Hematopoietic multipotent progenitor cell treated with erythropoietin and hydrocortisone succinate and interleukin-3 and kit ligand, for 17 days (in vitro differentiated cells): Measurements from ENCODE around the gene BOLA3.
"Not testable (repeated sequence)": the region's sequence is repeated elsewhere in the genome, so short reads cannot be mapped to it uniquely, and the experiment has no call there.

ENCODE experiments used
- DNase-seq: peaks from one replicate; pipeline ENCODE4 v3.0.0-alpha.2; 2015; ENCODE audit warnings: low spot score

The BOLA3 gene

DNA sequence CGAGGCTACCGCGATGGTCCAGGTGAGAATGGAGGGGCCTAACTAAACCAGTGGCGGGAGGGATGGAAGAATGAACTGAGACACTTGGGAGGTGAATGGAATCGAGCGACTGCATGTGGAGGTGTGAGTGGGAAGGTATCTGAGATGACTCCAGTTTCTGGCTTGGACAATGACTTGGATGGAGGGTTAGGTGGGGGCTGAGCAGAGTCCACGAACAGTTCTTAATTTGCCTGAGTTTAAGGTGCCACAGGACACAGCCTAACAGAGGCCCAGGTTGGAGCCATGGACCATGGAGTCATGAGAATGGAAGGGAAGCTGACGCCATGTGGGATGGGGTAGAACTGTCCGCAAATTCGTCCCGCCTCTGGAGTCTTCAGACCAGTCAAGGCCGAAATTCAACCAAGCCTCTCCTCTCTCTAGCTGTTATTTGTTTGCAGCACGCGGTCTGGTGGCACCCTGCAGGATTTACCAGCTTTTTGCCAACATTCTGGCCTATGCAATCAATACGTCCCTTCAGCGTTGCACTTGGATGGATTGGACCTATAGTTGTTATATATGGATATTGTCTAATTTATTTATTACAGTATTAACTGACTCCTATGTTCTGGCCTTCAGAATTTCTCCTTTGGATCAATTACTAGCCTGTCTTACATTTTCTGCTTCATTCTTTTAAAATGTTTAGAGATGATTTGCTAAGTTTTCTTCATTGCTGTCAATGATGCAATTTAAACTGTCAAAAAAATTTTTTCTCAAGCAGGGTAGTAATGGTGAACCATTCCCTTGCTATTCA is 940 bp upstream of the BOLA3 start:
- DNase-seq: no peak

DNA sequence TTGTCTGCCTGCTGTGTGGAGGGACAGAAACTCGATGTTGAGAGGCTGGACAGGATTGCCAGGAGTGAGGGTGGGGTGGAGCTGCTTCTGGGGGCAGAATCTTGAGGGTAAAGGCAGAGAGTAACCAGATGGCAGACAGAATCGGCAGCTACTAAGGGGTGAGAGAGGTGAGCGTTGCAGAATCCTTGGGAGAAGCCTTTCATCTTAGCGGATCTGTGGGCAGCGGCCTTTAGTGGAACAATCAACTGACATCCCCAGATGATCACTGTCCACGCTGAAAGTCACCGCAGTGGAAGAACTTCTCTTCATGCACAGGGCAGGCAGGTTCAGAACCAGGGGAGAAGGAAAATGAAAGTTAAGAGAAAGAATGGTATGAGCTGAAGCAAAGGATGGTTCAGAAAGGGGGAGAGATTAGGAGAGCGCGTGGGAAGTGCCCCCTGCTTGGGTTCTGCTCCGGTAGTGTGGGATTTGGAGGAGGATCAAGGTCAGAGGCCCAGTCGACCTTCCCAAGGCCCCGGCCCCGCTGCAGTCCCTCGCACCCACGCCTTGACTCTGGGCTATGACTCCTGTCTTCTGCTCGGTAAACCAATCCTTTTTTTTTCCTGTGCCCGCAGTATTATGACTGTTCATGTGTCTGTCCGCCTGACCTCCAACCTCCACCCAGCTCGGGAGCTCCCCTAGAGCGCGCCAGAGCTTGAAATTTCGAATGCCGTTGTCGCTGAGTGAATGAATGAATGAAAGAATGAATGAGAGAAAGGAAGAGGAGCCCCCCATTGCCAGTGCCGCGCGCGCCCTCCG is 584 bp downstream of the BOLA3 start:
- DNase-seq: no peak

DNA sequence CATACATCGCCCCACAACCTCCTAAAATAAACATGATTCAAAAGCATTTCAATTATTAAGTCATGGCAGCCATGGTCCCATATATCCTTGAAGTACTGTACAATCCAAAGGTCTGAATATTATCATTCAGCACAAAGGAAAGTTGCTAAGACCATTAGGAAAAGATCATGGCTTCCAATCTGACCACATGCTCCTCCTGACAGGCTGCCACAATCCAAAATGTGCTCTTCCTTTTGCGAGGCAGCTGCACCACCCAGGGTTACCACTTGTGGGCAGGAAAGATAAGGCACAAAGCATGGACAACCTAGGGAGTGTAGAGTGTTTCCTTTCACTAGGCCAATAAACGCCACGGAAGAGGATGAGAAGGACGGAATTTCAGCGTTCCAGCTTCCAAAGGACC is 5.4 kb downstream of the BOLA3 start:
- DNase-seq: no peak

DNA sequence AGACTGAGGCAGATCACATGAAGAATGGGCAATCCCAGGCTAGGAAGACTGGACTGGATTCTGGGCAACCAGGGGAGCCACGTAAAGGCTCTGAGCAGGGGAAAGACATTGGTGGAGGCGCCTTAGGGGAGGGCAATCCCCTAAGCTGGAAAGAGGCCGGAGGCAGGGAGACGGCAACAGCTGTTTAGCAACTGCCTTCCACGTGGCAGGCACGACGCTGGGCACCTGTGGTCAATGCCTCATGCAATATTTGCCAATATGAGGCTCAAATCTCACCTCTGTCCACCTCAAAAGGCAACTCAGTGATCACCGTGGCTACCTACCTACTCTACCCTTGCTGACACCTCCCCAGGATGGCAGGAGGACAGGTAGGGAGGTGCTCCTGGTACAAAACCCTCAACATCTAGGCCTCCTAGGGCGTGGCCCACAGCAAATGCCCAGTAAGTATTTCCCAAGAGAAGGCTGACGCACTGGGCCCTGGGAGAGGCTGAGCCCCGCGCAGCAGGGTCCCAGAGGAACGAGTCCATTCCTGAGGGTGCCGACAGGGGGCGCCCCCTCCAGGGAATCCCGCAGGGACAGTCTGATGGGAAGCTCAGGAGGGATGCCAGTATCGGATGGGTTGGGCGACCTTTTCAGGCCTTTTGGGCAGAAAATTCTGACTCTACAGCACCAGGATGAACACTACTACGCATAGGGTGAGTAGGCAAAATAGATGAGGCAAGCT is 8.9 kb downstream of the BOLA3 start:
- no peak for DNase-seq

DNA sequence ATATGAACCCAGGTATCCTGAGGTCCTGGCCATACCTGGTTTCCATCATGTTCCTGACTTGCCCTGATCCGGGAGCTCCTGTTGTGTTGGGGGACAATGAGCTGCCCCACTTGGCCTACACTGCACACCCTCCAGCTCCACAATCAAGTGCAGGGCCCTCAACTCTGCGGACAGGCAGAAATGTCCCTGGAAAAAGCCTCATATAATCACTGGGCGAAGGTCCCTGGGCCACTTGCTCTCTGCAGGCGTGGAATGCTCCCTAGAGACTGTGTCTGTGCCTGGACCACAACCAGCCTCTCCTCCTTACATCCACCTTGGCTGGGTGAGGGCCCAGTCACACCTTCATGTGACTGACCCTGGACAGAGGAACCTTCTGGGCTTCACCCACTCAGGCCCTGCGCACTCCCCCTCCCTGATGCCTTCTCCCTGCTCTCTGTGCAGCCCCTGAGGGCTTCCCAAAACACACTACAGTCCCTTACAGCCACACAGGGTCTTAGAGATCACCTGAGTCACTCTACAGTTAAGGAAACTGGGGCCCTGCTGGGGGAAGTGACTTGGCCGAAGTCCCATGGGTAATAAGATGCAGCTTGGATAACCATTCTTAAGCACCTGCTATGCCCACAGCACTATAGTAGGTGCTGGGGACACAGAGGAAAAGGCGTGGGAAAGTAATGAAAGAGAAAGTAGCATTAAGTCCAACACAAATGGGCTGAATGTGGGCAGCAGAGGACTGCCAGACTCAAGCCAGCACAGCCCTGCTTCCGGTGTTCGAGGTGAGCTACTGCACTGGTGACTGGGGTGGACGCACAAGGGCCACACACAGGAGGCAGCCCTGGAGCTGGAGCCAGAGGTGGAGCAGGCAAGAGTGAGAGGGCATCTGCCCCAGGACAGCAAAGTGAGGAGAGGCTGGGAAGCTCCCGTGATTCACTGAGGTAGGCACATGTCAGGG is 9.8 kb downstream of the BOLA3 start:
- DNase-seq: no peak

DNA sequence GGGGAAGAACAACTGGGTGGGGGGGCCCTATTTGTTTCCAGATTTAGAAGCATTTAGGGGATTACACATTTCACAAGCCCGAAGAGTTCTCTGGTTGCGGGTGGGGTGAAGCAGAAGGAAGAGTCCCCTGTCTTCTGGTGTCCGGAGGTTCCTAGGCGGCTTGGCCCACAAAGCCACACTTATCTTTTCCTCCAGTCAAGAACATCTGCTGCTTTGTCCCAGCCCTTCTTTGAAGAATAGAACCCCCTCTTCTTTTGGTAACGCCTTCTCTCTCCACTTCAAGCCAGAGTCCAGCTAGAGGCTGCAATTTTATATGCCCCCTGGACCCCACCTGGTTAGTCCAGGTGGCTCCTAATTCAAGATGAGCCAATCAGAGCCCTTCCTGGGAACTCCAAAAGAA is 15.8 kb downstream of the BOLA3 start:
- no peak for DNase-seq

DNA sequence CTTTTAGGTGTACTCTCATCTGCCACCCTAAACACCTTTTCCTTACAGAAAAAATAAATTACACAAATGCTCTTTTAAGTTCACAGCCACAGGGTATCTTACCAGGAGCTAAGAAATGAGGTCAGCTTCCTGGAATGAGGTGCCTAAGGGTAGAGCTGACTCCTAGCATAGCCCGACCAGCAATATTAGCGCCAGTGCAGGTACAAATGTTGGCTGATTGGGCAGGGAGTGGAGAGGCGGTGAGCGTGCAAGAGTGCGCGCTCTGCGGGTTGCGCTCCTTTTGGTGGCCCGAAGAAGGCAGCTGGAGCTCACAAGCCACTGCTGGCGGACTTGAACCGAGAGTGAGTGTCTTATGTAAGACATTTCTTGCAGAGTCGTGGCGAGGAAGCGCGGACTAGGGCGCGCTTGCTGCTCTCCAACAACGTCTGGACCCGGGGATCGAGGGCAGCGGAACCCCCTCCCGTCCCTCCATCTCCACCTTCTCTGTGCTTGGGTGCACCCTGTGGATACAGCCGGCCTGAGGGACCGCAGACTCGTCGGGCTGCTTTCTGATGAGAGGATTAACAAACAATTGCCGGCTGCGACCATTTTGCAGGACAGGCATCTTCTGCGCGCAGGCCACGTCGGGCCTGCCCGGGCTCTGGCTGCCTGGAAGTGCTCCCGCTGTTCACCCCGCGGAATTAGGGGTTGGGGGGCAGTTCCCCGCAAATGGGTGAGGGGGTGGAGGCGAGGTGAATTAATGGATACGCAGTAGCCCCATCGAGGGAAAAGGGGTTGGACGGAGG is 17.3 kb downstream of the BOLA3 start:
- DNase-seq: no peak

DNA sequence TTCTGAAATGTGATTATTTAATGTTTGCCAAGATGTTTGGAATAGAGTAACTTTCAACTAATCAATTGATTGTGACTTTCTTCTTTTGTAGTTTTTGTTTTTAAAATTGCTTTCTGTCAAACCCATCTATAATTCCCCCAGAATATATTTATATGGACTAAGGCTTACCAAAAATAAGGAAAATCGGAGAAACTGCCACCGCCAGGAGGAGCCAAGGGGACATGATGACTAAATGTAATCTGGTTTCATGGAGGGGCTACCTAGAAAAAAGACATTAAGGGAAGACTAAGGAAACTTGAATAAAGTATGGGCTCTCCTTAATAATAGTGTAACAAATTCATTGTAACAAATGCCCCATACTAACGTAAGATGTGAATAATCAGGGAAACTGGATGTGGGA is 19.5 kb downstream of the BOLA3 start:
- DNase-seq: no peak

DNA sequence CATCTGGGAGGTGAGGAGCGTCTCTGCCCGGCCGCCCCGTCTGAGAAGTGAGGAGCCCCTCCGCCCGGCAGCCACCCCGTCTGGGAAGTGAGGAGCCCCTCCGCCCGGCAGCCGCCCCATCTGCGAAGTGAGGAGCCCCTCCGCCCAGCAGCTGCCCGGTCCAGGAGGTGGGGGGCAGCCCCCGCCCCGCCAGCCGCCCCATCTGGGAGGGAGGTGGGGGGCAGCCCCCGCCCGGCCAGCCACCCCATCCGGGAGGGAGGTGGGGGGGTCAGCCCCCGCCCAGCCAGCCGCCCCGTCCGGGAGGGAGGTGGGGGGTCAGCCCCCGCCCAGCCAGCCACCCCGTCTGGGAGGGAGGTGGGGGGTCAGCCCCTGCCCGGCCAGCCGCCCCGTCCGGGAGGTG is 23.8 kb downstream of the BOLA3 start:
- not testable (repeated sequence) for DNase-seq

DNA sequence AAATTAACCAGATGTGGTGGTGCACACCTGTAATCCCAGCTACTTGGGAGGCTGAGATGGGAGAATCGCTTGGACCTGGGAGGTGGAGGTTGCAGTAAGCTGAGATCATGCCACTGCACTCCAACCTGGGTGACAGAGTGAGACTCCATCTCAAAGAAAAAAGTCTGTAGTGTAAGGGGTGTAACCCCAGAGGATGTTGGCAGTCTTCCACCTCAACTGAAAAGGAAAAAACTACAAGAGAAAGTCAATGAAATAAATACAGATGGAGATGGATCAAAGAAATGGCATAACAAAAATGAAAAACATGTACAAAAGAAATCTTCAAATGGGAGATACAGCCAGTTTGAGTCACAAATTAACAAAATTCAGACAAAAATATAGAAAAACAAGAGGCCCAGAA is 25.9 kb downstream of the BOLA3 start:
- DNase-seq: not testable (repeated sequence)

DNA sequence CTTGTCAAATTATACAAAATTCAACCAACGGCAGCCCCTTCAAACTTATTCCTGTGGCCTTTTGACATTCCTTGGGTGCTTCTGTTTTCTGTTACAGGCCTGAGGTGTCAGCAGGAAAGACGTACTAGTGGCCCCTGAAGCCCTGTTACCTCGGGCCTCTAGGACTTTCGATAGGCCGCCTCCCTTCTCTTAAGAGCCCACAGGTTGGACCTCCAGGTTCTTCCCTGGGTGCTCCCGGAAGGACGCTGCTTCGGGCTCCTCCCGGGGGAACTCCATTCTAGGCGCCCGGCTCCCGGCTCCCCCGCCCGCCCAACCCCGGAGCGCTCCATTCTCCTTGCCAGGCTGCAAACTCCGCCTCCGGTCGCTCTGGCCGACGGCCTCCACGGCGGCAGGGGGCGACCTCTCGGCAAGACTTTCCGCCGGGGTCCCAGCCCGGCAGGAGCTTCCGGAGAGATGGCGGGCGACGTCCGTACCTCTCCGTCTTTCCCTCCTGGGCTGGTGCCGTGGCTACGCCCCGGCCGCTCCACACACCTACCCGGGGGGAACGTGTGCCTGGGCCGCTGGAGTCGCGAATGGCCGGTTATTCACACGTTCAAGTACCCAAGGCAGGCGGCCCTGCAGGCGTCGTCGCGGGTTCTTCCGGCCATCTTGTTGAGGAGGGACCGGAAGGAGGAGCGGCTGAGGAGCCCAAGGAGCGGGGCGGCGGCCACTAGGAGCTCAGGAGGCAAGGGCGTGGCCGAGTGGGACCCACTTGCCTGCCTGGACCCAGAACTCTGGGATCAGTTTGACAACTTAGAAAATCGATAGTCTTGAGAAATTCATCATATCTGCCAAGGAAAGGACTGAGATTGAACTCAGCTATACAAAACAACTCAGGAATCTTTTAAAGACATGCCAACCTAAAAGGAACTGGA is 27.5 kb downstream of the BOLA3 start:
- DNase-seq: peak; percentile 87

DNA sequence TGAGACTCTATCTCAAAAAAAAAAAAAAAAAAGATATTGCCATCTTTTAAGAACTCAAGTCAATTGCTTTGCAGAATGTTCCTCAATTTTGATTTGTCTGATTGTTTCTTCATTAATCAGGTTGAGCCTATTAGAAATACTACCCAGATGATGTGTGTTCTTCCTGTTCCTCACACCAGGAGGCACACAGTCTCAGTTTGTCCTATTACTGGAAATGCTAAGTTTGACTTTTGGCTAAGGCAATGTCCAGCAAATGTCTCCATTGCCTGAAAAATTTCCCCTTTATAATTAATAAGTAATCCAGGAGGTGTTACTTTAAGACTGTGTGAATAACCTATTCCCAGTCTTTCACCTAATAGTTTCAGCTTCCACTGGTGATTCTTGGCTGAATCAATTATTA is 28.4 kb downstream of the BOLA3 start:
- DNase-seq: peak; percentile 20

DNA sequence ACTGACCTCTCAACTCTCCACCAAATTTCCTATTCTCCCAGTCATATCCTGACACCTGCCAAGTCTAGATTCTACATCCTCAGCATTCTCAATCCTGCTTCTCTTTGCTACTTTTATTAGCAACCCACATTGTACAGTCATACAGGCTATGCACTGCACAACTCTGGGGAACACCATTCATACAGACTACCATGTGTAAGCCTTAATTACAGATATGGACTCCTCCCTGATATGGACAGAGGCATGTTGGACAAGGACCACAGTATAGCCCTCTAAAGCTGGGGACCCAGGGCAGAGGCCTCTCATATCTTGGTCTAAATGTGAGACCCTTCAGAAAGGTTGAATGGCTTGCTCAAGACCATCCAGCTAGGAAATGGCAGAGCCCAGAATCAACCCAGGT is 36.3 kb downstream of the BOLA3 start:
- DNase-seq: no peak

DNA sequence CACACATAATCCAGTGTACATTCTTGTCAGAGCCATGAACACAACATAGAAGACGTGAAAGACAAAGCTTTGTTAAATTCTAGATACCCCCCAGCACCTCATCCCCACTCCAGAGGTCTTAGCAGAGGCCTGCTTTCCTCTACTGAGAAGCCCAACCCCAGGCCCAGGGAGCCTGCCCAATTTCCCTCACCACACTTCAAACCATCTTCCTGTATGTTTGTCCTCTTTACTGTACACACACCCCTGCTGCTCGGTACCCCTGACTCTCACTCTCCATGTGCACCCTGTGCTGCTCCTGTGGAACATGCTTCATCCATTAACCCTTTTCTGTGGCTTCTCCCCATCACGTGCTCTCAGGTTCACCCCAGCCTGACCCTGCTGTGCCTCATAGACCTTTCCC is 37.2 kb downstream of the BOLA3 start:
- no peak for DNase-seq

DNA sequence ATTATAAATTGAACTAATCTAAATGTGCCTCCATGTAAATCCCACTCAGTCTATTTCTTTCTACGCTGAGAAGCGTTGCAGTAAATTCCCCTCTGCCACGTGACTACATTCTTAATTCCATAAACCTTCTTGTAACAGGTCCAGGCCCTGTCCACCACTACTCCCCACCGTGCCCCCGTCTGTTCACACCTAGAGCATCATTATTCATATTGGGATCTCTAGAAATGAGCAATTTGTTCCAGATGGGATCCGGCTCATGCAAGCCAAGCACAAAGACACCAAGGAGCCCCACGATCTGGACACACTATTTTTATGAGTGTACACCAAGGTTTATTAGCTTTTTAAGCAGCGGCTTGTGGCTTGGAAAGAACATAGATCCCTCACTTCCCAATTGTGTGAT is 38.2 kb downstream of the BOLA3 start:
- no peak for DNase-seq

DNA sequence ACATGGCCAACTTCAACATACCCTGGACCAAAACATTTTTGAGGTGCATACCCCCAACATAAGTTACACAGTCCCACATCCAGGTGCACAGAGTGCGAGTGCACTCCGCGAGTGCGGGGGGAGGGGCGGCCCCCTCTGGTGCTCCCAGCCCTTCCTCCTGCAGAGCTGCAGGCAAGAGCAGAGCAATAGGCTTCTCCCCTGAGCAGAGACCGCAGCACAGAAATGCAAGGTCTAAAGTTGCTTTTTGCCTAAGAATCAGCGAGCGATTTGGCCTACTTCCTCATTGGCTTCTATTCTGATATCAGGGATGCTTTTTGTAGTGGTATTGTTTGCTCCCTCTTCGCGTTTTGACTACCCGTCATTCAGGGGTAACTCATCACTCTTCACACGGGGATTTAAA is 40.6 kb downstream of the BOLA3 start:
- no peak for DNase-seq

DNA sequence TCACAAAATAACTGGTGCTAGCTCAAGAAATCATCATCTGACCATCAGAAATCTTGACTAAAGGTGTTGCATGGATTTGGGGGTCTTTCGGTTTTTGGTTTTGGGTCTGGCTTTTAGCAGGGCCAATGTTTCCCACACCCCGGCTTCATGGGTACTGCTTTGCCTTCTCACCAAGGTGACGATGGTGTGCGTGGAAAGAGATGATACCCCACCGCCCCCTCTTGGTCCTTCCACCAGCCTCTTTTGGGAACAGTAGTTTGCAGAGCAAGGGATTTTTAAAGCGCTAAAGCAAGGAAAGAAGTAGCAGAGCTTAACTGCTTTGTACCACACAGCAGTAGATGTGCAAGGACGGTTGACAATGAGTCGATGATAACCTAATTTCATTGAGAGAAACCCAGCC is 42.3 kb downstream of the BOLA3 start:
- no peak for DNase-seq

DNA sequence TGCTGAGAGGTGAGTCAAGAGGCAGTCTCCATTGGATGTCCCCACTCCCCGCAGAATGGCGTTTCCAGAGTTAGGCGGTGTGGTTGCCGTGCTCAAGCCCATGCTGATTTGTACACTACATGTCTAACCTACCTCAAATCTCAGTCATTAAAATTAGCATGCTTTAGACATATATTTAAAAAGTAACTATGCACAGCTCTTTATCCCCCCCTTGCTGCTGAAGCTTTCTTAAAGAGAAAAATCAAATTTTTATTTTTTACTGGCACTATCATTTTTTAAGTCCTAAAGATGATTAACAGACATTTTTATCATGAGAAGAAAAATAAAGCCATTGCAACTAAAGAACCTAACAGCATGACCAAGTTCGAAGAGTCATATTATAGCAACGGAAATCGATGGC is 42.9 kb downstream of the BOLA3 start:
- no peak for DNase-seq

DNA sequence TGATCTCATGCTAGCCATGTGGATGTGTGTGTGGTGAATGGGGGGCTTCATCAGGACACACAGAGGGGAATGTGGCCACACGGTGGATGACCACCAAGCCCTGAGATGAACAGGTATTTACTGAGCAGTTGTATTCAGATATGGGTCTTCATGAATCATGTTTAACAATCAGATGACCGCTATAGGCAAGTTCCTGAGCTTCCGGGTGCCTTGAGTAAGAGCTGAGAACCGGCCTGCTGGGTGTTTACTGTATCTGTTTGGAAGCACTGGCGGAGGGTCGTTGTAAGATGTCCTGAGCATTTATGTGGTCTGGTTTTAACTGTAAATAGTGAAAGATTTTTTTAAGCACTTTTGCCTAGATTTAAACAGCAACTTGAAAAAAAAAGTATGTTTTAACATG is 43.9 kb downstream of the BOLA3 start:
- no peak for DNase-seq

DNA sequence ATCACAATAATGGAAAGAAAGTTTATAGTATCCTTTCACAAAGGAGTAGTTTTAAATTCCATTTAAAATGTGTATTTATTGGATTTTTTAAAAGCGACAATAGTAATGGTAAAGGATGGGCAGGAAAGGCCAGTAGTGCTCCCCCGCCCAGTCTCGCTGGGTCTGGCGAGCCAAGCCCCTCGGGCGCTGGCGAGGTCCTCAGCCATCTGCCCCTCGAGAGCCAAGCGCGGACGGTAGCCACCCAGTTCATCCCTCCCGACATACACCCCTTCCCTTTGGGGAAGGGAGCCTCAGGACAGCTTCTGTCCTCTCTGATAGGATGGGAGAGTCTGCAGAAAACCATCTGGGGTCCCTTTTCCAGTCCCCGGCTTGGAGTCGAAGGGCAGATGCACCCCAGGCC is 45.2 kb downstream of the BOLA3 start:
- DNase-seq: no peak
